HepG2 (cell line): ENCODE results near the gene TMEM86B. TPM values are rescaled to one million over a fixed set of nuclear protein-coding genes. Genes with fewer than 3 reads are reported as not detected.
"Not testable (repeated sequence)": the region's sequence is repeated elsewhere in the genome, so short reads cannot be mapped to it uniquely, and the experiment has no call there.

Source experiments
- ATAC-seq: fragments of 200-7000 bp; cut with Tn5 transposase; 3 replicates; pipeline ENCODE4 v1.9.1; 2020; ENCODE audit warnings: mild to moderate bottlenecking, moderate library complexity
- BruUV-seq: library from RNA; stranded (reverse); fragments of 400-500 nt; replicated peaks from 2 replicates; lab custom pipeline; 2021; lab: Mats Ljungman, UMichigan
- CTCF ChIA-PET: fragments of 300-600 bp; formaldehyde crosslinking; extraction: SDS; loops from one replicate; lab custom pipeline; 2021; ENCODE audit warnings: low total read pairs, inconsistent platforms, low intra/inter-chr PET ratio; lab: Yijun Ruan, JAX
- POLR2A ChIA-PET: fragments of 350-600 bp; sonication (Branson Sonifier 250); formaldehyde crosslinking; loops from one replicate; lab custom pipeline; 2020; ENCODE audit warnings: antibody characterized with exemption, inconsistent platforms; lab: Yijun Ruan, JAX
- DNase-seq: peaks from one replicate; pipeline ENCODE4 v3.0.0-alpha.2; 2015; ENCODE audit warnings: low spot score
- FAIRE-seq: peaks from 3 replicates; lab custom pipeline; 2011; peaks lifted over from hg19 to GRCh38; lab: Jason Lieb, UNC
- H2AFZ ChIP-seq: one replicate; pipeline ENCODE4 v1.6.1; 2011; ENCODE audit warnings: low read length, inconsistent platforms
- H3K27ac ChIP-seq: fragments of 300-600 bp; 3 replicates; pipeline ENCODE4 v1.8.0; 2011; ENCODE audit warnings: mixed run types, mild to moderate bottlenecking, mixed read lengths, low read length, inconsistent platforms; ENCODE audit not compliant: insufficient read depth; ENCODE audit errors: extremely low read length
- H3K27me3 ChIP-seq, 2 experiments: fragments of 200-600 bp in 1 of 2; 2 replicates in 1 of 2; 3 replicates in 1 of 2; pipeline versions ENCODE4 v1.6.0 to v1.8.0; 2011; ENCODE audit warnings: low read length in 2 of 2, mild to moderate bottlenecking in 2 of 2, moderate library complexity in 2 of 2, inconsistent platforms in 1 of 2; ENCODE audit not compliant: insufficient read depth in 2 of 2, control insufficient read depth in 1 of 2
- H3K36me3 ChIP-seq, 2 experiments: fragments of 200-600 bp in 1 of 2; replicated peaks in 1 of 2; 2 replicates in 1 of 2; 3 replicates in 1 of 2; pipeline versions ENCODE4 v1.5.1 to v1.8.0; 2011; ENCODE audit warnings: low read length in 2 of 2, inconsistent platforms in 1 of 2; ENCODE audit not compliant: insufficient read depth in 2 of 2, control insufficient read depth in 1 of 2
- H3K4me1 ChIP-seq: 2 replicates; pipeline ENCODE4 v1.5.1; 2012; ENCODE audit warnings: low read length, inconsistent platforms; ENCODE audit not compliant: insufficient read depth
- H3K4me2 ChIP-seq: 2 replicates; pipeline ENCODE4 v1.6.0; 2011; ENCODE audit warnings: low read depth, low read length, inconsistent platforms
- H3K4me3 ChIP-seq, 3 experiments: fragments of 200-600 bp in 1 of 3; sonication (generic), shearing (Covaris generic) in 1 of 3; replicated peaks in 1 of 3; 2 replicates each; pipeline ENCODE4 v1.5.1; 2011 to 2016; ENCODE audit warnings: low read length in 3 of 3, inconsistent platforms in 2 of 3, low read depth in 2 of 3, mild to moderate bottlenecking in 2 of 3, control low read depth in 1 of 3, mixed read lengths in 1 of 3; ENCODE audit not compliant: insufficient read depth in 1 of 3
- H3K79me2 ChIP-seq: one replicate; pipeline ENCODE4 v1.6.1; 2011; ENCODE audit warnings: low read length, inconsistent platforms; ENCODE audit not compliant: insufficient read depth
- H3K9ac ChIP-seq: 2 replicates; pipeline ENCODE4 v1.6.0; 2011; ENCODE audit warnings: mild to moderate bottlenecking, low read depth, low read length, inconsistent platforms; ENCODE audit not compliant: insufficient read depth
- H3K9me3 ChIP-seq: 2 replicates; pipeline ENCODE4 v1.5.1; 2012; ENCODE audit warnings: mild to moderate bottlenecking, low read length
- H4K20me1 ChIP-seq: 2 replicates; pipeline ENCODE4 v1.6.0; 2011; ENCODE audit warnings: inconsistent platforms, mild to moderate bottlenecking, low read length, moderate library complexity; ENCODE audit not compliant: insufficient read depth
- HOXD1 ChIP-seq: sonication (generic); formaldehyde crosslinking; IDR thresholded peaks from 2 replicates; pipeline ENCODE4 v1.5.0; 2020; ENCODE audit warnings: missing genetic modification reagents
- STAG1 ChIP-seq: sonication (generic); formaldehyde crosslinking; IDR thresholded peaks from 2 replicates; pipeline ENCODE4 v1.4.0; 2020; ENCODE audit warnings: missing genetic modification reagents
- ZNF274 ChIP-seq: sonication (generic); formaldehyde crosslinking; IDR thresholded peaks from 2 replicates; pipeline ENCODE4 v1.5.1; 2020; ENCODE audit warnings: mild to moderate bottlenecking, missing genetic modification reagents
- ZSCAN29 ChIP-seq: sonication (generic); formaldehyde crosslinking; conservative IDR thresholded peaks from 2 replicates; pipeline ENCODE4 v1.4.0; 2020; ENCODE audit warnings: mild to moderate bottlenecking, missing genetic modification reagents
- WGBS: methylation state at CpG from one replicate; pipeline ENCODE4 v1.1.6; 2017; ENCODE audit warnings: low lambda C conversion rate; 5-methylcytosine and 5-hydroxymethylcytosine counted together
- in situ Hi-C: cut with HindIII; loops from 2 replicates; pipeline ENCODE4 v1.10.0; 2017; ENCODE audit warnings: low pct_unique_long_range_greater_than_20kb; ENCODE audit not compliant: extremely low pct_ligation_motif_present
- intact Hi-C: fragments of 100-400 bp; cut with micrococcal nuclease; formaldehyde crosslinking; loops from one replicate; pipeline ENCODE4 v1.10.0; 2022; ENCODE audit not compliant: unreplicated experiment
- polyA plus RNA-seq, 8 experiments: library from polyadenylated mRNA; depleted of rRNA in 3 of 8; stranded (reverse) in 7 of 8; unstranded in 1 of 8; fragments of >200 nt; fragmentation: Illumina TruSeq in 4 of 8; extraction: Trizol in 4 of 8; gene quantifications; 2 replicates each; pipeline versions ENCODE4 v1.2.1 to v1.2.3, GENCODE V29; 2011 to 2016; ENCODE audit warnings: low read depth in 4 of 8, missing spikeins in 1 of 8, mixed read lengths in 1 of 8; ENCODE audit not compliant: insufficient read depth in 1 of 8
- total RNA-seq, 5 experiments: library from RNA; depleted of rRNA; stranded (reverse); fragments of >200 nt; fragmentation: Illumina TruSeq; extraction: Trizol; gene quantifications; 2 replicates each; pipeline ENCODE4 v1.2.3, GENCODE V29; 2016; ENCODE audit warnings: low read depth in 1 of 5
- TF ChIP-seq, protein P1 (sequence below): sonication (generic); formaldehyde crosslinking; IDR thresholded peaks from 2 replicates; pipeline ENCODE4 v1.4.0; 2020; ENCODE audit warnings: missing genetic modification reagents
- TF ChIP-seq, protein P2 (sequence below): sonication (generic); formaldehyde crosslinking; IDR thresholded peaks from 2 replicates; pipeline ENCODE4 v1.4.0; 2020; ENCODE audit warnings: missing genetic modification reagents
- TF ChIP-seq, protein P3 (sequence below): sonication (generic); formaldehyde crosslinking; IDR thresholded peaks from 2 replicates; pipeline ENCODE4 v1.5.0; 2020; ENCODE audit warnings: mild to moderate bottlenecking, missing genetic modification reagents, moderate library complexity

The TMEM86B gene
- total and polyA plus RNA-seq, 2 of the 13 experiments (the other 11 are each of a cell fraction or from before 2014, with no cell fraction given): 7.7 to 9.6 TPM

DNA sequence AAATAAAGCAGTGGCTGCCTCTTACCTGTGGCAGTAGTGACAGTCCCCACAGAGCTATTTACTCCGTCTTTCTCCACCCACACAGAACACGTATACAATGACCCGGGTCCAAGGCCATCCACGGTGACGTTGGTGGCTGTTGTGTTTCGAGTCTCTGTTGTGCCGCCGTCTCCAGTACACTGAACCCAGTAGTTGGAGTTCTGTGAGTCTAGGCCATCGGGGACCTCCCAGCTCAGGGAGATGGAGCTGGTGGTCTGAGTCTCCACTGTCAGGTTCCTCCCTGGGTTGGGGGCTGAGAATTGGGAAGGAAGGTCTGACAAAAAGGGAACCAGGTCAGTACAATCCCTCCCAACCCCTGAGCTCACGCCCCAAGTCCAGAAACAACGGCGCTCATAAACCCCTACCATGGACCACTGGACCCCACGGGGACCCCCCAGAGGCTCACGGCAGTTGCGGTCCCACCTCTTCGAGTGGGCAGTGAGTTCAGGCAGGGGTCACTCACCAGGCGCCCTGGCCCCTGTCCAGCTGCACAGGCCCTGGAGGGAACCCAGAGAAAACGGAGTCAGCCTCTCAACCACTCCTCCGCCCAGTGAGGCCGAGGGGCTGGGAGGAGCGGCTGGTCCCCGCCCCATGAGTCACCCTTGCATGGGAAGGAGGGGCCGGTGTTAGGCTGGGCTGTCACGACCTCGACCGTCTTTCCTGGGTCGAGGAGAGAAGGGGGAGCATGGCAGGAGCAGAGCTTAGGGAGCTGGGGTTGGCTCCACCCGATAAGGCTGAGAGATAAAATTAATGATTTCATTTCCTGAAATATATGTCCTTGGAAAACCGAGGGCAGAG lies 21.7 kb downstream of the TMEM86B start (continued):
- TF ChIP-seq HOXD1 (CRISPR knock-in tag): 0 out of 2 replicates have a peak, but pooled peaks have one; percentile 39
- TF ChIP-seq ZNF274 (CRISPR knock-in tag): peak; percentile 70; the same call in 1 of the 2 replicates
- TF ChIP-seq, protein P1, sequence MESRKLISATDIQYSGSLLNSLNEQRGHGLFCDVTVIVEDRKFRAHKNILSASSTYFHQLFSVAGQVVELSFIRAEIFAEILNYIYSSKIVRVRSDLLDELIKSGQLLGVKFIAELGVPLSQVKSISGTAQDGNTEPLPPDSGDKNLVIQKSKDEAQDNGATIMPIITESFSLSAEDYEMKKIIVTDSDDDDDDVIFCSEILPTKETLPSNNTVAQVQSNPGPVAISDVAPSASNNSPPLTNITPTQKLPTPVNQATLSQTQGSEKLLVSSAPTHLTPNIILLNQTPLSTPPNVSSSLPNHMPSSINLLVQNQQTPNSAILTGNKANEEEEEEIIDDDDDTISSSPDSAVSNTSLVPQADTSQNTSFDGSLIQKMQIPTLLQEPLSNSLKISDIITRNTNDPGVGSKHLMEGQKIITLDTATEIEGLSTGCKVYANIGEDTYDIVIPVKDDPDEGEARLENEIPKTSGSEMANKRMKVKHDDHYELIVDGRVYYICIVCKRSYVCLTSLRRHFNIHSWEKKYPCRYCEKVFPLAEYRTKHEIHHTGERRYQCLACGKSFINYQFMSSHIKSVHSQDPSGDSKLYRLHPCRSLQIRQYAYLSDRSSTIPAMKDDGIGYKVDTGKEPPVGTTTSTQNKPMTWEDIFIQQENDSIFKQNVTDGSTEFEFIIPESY: peak; percentile 8; the same call in 1 of the 2 replicates
- TF ChIP-seq, protein P2, sequence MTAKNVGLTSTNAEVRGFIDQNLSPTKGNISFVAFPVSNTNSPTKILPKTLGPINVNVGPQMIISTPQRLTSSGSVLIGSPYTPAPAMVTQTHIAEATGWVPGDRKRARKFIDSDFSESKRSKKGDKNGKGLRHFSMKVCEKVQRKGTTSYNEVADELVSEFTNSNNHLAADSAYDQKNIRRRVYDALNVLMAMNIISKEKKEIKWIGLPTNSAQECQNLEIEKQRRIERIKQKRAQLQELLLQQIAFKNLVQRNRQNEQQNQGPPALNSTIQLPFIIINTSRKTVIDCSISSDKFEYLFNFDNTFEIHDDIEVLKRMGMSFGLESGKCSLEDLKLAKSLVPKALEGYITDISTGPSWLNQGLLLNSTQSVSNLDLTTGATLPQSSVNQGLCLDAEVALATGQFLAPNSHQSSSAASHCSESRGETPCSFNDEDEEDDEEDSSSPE: peak; percentile 21
- TF ChIP-seq ZSCAN29: no peak

DNA sequence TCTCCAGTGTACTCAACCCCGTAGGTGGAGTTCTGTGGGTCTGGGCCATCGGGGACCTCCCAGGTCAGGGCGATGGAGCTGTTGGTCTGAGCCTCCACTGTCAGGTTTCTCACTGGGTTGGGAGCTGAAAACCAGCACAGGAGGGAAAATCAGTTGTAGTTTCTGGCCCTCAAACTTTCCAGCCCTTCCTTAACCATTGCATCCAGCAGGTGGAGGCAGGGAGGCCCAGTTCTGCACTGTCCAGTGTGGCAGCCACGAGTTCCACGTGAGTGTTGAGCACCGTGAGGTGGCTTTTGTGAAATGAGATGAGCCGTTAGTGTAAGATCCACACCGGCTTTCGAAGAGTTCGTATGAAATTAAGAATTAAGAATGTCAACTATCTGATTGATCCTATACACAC lies 26.4 kb downstream of the TMEM86B start:
- Histone ChIP-seq H3K4me1 (peaks cover 34% of the 10 kb centered on the region), H3K79me2 (peaks cover 14% of the 10 kb centered on the region), H3K36me3 (peaks cover 26 to 74% of the 10 kb centered on the region in 2 experiments)
- peak; percentile 18; the same call in 1 of the 2 replicates for TF ChIP-seq STAG1
- TF ChIP-seq, protein P3, sequence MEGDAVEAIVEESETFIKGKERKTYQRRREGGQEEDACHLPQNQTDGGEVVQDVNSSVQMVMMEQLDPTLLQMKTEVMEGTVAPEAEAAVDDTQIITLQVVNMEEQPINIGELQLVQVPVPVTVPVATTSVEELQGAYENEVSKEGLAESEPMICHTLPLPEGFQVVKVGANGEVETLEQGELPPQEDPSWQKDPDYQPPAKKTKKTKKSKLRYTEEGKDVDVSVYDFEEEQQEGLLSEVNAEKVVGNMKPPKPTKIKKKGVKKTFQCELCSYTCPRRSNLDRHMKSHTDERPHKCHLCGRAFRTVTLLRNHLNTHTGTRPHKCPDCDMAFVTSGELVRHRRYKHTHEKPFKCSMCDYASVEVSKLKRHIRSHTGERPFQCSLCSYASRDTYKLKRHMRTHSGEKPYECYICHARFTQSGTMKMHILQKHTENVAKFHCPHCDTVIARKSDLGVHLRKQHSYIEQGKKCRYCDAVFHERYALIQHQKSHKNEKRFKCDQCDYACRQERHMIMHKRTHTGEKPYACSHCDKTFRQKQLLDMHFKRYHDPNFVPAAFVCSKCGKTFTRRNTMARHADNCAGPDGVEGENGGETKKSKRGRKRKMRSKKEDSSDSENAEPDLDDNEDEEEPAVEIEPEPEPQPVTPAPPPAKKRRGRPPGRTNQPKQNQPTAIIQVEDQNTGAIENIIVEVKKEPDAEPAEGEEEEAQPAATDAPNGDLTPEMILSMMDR (CRISPR knock-in tag): peak; percentile 20; the same call in 1 of the 2 replicates
- BruUV-seq, H2AFZ ChIP-seq, H3K9ac ChIP-seq, H3K4me3 ChIP-seq, H3K9me3 ChIP-seq, in situ Hi-C loops, H3K27ac ChIP-seq, DNase-seq, ATAC-seq, H3K4me2 ChIP-seq, CTCF ChIA-PET, H4K20me1 ChIP-seq, H3K27me3 ChIP-seq, intact Hi-C loops: not testable (repeated sequence)
- POLR2A ChIA-PET: interaction anchor here (1.1 kb wide), 1 partner anchor 205 kb away, joined by 3 read pairs; the partner anchor contains the start of gene UBE2S
- peak; percentile 59 for FAIRE-seq
- 92% methylated on average over 7 of the region's 10 CpGs for WGBS
